Measurements from ENCODE around the gene DOLK.

Gene DOLK

DNA sequence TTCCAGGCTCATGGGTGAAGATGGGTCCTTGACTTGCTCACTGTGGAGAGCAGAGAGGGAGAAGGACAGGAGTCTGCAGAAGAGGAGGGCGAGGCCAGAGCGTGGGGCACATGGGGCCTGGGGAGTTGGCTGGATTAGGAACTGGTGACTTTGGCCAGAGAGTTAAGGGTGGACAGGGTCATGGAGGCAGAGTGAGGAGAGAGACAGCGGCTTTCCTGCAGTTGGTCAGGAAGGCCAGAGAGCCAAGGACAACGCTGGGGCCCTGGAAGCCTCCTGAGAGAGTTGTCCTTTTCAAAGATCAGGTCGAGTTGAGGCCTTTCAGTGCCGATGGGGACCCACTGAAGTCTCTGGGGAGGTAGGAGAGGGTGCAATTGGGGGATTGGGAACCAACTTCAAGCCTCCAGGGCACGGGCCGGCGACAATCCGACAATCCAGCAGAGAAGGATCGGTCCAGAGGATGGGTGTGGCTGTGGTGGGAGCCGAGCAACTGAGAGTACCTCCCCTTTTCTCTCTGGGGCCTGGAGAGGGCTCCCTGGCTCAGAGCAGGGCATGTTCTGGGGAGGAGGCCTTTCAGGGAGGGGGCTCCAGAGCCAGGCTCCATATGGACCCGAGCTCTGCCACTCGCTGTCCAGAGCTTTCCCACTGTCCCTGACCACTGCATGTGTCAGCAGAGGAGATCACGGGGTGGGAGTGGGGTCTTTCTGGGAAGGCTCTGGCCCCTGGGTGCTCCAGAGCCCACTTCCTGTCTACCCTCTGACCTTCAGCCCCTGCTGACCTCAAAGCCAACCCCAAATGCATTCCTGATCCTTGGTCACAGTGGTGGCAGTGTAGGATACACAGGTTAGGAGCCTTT is 34.1 kb downstream of the DOLK start:
- Histone ChIP-seq H2AFZ (ENCODE audit: low read length) (no peak overlapping the region), H3K9ac (ENCODE audit: low read length) (no peak overlapping the region), H3K4me2 (ENCODE audit: low read length) (no peak overlapping the region), H3K9me2 (ENCODE audit: low read depth, low read length) (no peaks in the 10 kb centered on the region), H3K36me3 (ENCODE audit: insufficient read depth, low read length) (peaks cover 33% of the 10 kb centered on the region), H3K4me3 (ENCODE audit: low read depth, low read length, poor library complexity, severe bottlenecking) (no peak overlapping the region), H3K79me2 (ENCODE audit: insufficient read depth, low read length) (no peaks in the 10 kb centered on the region), H4K20me1 (ENCODE audit: insufficient read depth, low read length) (no peaks in the 10 kb centered on the region), H3K9me3 (ENCODE audit: low read length) (no peaks in the 10 kb centered on the region), H3K27ac (ENCODE audit: low read depth, low read length, poor library complexity, severe bottlenecking) (no peak overlapping the region), H3F3A (ENCODE audit: insufficient read depth, low read length) (no peaks in the 10 kb centered on the region), H3K27me3 (ENCODE audit: insufficient read depth, low read length) (no peaks in the 10 kb centered on the region), H3K4me1 (ENCODE audit: insufficient read depth, low read length, severe bottlenecking) (no peaks in the 10 kb centered on the region)
- TF ChIP-seq EZH2 (IDR thresholded peaks at IDR 0.05; ENCODE audit: borderline replicate concordance, low read length) = no peak
- TF ChIP-seq, protein P1, sequence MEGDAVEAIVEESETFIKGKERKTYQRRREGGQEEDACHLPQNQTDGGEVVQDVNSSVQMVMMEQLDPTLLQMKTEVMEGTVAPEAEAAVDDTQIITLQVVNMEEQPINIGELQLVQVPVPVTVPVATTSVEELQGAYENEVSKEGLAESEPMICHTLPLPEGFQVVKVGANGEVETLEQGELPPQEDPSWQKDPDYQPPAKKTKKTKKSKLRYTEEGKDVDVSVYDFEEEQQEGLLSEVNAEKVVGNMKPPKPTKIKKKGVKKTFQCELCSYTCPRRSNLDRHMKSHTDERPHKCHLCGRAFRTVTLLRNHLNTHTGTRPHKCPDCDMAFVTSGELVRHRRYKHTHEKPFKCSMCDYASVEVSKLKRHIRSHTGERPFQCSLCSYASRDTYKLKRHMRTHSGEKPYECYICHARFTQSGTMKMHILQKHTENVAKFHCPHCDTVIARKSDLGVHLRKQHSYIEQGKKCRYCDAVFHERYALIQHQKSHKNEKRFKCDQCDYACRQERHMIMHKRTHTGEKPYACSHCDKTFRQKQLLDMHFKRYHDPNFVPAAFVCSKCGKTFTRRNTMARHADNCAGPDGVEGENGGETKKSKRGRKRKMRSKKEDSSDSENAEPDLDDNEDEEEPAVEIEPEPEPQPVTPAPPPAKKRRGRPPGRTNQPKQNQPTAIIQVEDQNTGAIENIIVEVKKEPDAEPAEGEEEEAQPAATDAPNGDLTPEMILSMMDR (IDR thresholded peaks at IDR 0.05; ENCODE audit: low read length) = no peak

DNA sequence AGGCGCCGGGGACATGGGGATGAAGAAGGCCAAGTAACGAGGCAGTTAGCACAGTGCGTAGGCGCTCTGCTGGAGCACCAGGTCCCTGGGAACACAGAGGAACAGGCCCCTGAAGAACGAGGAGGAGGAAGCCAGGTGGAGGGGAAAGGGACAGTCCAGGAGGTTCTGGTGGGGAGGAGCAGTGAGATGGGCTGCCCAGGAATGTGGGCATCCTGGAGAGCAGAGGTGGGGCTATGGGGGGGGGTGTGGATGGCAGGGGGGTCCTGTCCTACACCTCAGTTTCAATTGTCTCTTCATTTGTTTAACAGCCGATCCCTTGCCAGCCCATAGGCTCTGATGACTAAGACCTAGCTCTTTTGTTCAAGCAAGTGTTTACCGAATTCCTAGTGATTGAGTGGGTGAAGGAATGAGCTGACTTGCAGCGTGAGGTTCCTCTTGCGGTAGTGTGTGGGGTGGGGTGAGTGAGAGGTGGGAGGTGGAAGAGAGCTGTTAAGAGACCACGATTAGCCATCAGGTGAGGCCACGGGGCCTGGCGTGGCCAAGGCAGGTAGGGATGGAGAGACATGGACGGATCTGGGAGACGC is 35.0 kb downstream of the DOLK start:
- no peak overlapping the region for H3K9ac ChIP-seq (ENCODE audit: low read length)
- peaks cover 34% of the 10 kb centered on the region for H3K36me3 ChIP-seq (ENCODE audit: insufficient read depth, low read length)
- no peak overlapping the region for H3K27ac ChIP-seq (ENCODE audit: low read depth, low read length, poor library complexity, severe bottlenecking)
- no peak overlapping the region for H3K4me2 ChIP-seq (ENCODE audit: low read length)
- no peaks in the 10 kb centered on the region for H3K79me2 ChIP-seq (ENCODE audit: insufficient read depth, low read length)
- no peaks in the 10 kb centered on the region for H3K27me3 ChIP-seq (ENCODE audit: insufficient read depth, low read length)
- H3K4me3 ChIP-seq (ENCODE audit: low read depth, low read length, poor library complexity, severe bottlenecking) = no peak overlapping the region
- H3F3A ChIP-seq (ENCODE audit: insufficient read depth, low read length) = no peaks in the 10 kb centered on the region
- no peaks in the 10 kb centered on the region for H3K9me2 ChIP-seq (ENCODE audit: low read depth, low read length)
- no peaks in the 10 kb centered on the region for H3K4me1 ChIP-seq (ENCODE audit: insufficient read depth, low read length, severe bottlenecking)
- H4K20me1 ChIP-seq (ENCODE audit: insufficient read depth, low read length) = no peaks in the 10 kb centered on the region
- TF ChIP-seq, protein P1 (IDR thresholded peaks at IDR 0.05; ENCODE audit: low read length) = no peak
- no peak for TF ChIP-seq EZH2 (IDR thresholded peaks at IDR 0.05; ENCODE audit: borderline replicate concordance, low read length)
- H3K9me3 ChIP-seq (ENCODE audit: low read length) = no peaks in the 10 kb centered on the region
- no peak overlapping the region for H2AFZ ChIP-seq (ENCODE audit: low read length)

DNA sequence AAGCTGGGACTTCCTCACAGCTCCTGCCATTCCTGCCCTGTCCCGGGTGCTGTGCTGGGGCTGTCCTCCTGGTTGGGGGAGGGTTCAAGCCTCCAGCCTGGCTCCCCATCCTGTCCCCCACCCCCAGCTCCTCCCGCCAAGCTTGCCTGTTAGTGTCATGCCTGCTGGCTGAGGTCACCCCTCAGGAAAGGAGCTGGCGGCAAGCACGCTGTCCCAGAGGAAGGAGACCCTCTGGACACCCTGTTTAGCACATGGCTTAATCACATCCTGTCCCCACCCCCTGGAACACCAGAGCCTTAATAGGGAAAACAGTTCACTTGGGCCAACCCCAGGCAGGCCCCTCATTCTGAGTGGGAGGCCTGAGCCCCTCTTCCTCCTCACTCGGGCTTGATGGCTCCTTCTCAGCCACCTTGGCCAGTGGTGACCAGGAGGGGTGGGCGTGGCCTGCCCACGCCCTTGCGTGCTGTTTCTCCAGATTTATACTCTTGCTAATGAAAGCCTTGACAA is 35.8 kb downstream of the DOLK start:
- Histone ChIP-seq H3F3A (ENCODE audit: insufficient read depth, low read length) (no peaks in the 10 kb centered on the region), H4K20me1 (ENCODE audit: insufficient read depth, low read length) (no peaks in the 10 kb centered on the region), H3K27me3 (ENCODE audit: insufficient read depth, low read length) (no peaks in the 10 kb centered on the region), H3K36me3 (ENCODE audit: insufficient read depth, low read length) (peaks cover 38% of the 10 kb centered on the region), H3K9me2 (ENCODE audit: low read depth, low read length) (no peaks in the 10 kb centered on the region), H3K4me1 (ENCODE audit: insufficient read depth, low read length, severe bottlenecking) (no peaks in the 10 kb centered on the region), H3K79me2 (ENCODE audit: insufficient read depth, low read length) (no peaks in the 10 kb centered on the region), H3K9ac (ENCODE audit: low read length) (no peak overlapping the region), H3K9me3 (ENCODE audit: low read length) (no peaks in the 10 kb centered on the region), H2AFZ (ENCODE audit: low read length) (no peak overlapping the region), H3K27ac (ENCODE audit: low read depth, low read length, poor library complexity, severe bottlenecking) (no peak overlapping the region), H3K4me3 (ENCODE audit: low read depth, low read length, poor library complexity, severe bottlenecking) (no peak overlapping the region), H3K4me2 (ENCODE audit: low read length) (no peak overlapping the region)
- TF ChIP-seq, protein P1 (IDR thresholded peaks at IDR 0.05; ENCODE audit: low read length) = no peak
- no peak for TF ChIP-seq EZH2 (IDR thresholded peaks at IDR 0.05; ENCODE audit: borderline replicate concordance, low read length)
